ENCODE data around the gene TLE1.

DNA sequence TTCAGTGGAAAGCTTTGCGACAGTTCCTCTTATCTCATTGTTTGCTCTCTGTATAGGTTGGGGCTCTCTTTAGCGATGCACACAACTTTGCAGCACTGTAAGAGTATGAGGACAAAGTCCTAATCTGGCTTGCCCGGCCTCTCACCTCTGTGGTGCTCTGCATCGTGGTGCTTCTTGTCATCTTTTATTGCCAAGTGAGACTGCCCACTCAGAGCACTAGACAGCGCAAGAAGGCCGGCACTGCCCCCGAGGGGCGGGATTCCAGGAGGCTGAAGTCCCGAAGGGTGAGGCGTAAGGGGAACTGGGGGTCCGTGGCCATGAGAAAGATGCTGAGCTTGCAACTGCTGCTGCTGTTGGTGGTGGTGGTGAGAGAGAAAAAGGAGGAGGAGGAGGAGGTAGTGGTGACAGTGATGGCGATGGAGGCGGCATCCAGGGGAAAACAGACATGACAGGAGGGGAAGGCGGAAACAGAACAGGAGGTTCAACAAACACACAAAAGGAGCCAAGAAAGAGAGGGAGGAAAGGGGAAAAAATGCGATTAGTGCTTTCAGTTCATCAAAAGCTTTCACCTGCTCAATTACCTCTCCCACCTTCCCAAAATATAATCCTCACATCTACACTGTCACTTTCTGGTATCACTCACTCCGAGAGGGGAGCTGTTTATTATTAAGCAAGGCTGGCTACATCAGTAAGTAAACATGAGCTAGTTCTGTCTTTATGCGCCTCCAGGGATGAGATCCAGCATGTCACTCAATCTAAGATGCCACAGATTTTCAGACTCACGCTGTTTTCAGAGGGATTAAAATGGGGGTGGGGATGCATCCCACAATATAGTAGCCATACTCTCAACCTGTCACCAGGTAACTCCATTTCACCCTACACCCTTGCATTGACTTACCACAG lies 55.1 kb downstream of the TLE1 start:
- TF ChIP-seq, protein P1, sequence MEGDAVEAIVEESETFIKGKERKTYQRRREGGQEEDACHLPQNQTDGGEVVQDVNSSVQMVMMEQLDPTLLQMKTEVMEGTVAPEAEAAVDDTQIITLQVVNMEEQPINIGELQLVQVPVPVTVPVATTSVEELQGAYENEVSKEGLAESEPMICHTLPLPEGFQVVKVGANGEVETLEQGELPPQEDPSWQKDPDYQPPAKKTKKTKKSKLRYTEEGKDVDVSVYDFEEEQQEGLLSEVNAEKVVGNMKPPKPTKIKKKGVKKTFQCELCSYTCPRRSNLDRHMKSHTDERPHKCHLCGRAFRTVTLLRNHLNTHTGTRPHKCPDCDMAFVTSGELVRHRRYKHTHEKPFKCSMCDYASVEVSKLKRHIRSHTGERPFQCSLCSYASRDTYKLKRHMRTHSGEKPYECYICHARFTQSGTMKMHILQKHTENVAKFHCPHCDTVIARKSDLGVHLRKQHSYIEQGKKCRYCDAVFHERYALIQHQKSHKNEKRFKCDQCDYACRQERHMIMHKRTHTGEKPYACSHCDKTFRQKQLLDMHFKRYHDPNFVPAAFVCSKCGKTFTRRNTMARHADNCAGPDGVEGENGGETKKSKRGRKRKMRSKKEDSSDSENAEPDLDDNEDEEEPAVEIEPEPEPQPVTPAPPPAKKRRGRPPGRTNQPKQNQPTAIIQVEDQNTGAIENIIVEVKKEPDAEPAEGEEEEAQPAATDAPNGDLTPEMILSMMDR (IDR thresholded peaks at IDR 0.05; ENCODE audit: low read length), result no peak
- no peak for TF ChIP-seq EZH2 (IDR thresholded peaks at IDR 0.05; ENCODE audit: borderline replicate concordance, low read length)
